Endodermal cell (in vitro differentiated cells): ENCODE data around the gene ARFGAP1. TPM values are rescaled to one million over a fixed set of nuclear protein-coding genes. Genes with fewer than 3 reads are reported as not detected.

Source experiments
- DNase-seq: peaks from one replicate; pipeline ENCODE4 v3.0.0-alpha.2; 2017
- H3K27ac ChIP-seq: 2 replicates; pipeline ENCODE4 v1.5.1; 2013; ENCODE audit warnings: mild to moderate bottlenecking, low read depth, low read length, moderate library complexity
- H3K27me3 ChIP-seq: 2 replicates; pipeline ENCODE4 v1.6.1; 2013; ENCODE audit warnings: mild to moderate bottlenecking, low read length, moderate library complexity; ENCODE audit not compliant: insufficient read depth, control insufficient read depth, poor library complexity, severe bottlenecking
- H3K36me3 ChIP-seq: 2 replicates; pipeline ENCODE4 v1.7.0; 2013; ENCODE audit warnings: mild to moderate bottlenecking, low read length, moderate library complexity; ENCODE audit not compliant: control insufficient read depth, insufficient read depth
- H3K4me1 ChIP-seq: one replicate; pipeline ENCODE4 v1.7.0; 2013; ENCODE audit warnings: low read length; ENCODE audit not compliant: control insufficient read depth, insufficient read depth
- H3K4me3 ChIP-seq: 2 replicates; pipeline ENCODE4 v1.5.1; 2013; ENCODE audit warnings: mild to moderate bottlenecking, low read length, moderate library complexity
- H3K9ac ChIP-seq: 2 replicates; pipeline ENCODE4 v1.6.1; 2013; ENCODE audit warnings: mild to moderate bottlenecking, low read length, moderate library complexity; ENCODE audit not compliant: poor library complexity, severe bottlenecking; ENCODE audit errors: extremely low read depth
- H3K9me3 ChIP-seq: 2 replicates; pipeline ENCODE4 v1.6.1; 2013; ENCODE audit warnings: mild to moderate bottlenecking, low read length, moderate library complexity; ENCODE audit not compliant: control insufficient read depth
- H3K27ac Mint-ChIP-seq: 2 replicates; pipeline ENCODE4 v1.8.0; 2020; ENCODE audit warnings: mixed read lengths
- H3K27me3 Mint-ChIP-seq: 2 replicates; pipeline ENCODE4 v1.8.0; 2021; ENCODE audit warnings: mild to moderate bottlenecking, mixed read lengths; ENCODE audit not compliant: insufficient read depth
- H3K36me3 Mint-ChIP-seq: 2 replicates; pipeline ENCODE4 v1.8.0; 2020; ENCODE audit warnings: low read depth, mixed read lengths
- H3K4me1 Mint-ChIP-seq: 2 replicates; pipeline ENCODE4 v1.8.0; 2020; ENCODE audit warnings: mixed read lengths
- H3K4me3 Mint-ChIP-seq: 2 replicates; pipeline ENCODE4 v1.8.0; 2020; ENCODE audit warnings: mild to moderate bottlenecking, moderate library complexity, mixed read lengths
- H3K9me3 Mint-ChIP-seq: 2 replicates; pipeline ENCODE4 v1.8.0; 2020; ENCODE audit warnings: mild to moderate bottlenecking, mixed read lengths
- WGBS, 2 experiments: methylation state at CpG; one replicate each; pipeline versions ENCODE4 v1.1.5 to v1.1.7; 2013; ENCODE audit warnings: missing lambda C conversion rate in 2 of 2, mixed read lengths in 1 of 2; ENCODE audit not compliant: insufficient coverage in 1 of 2, insufficient read length in 1 of 2; 5-methylcytosine and 5-hydroxymethylcytosine counted together
- total RNA-seq, 2 donors: library from RNA; stranded (reverse); fragmentation: NEBNext Ultra II Directional in 1 of 2; extraction: Animal tissue kit (Norgen Biotek cat#: 25700) in 1 of 2; gene quantifications; 2 replicates in 1 of 2; 3 replicates in 1 of 2; pipeline ENCODE4 v1.2.1, GENCODE V29; 2021
- TF ChIP-seq, protein P1 (sequence below): fragments of 200-600 bp; sonication (generic); conservative IDR thresholded peaks from 2 replicates; pipeline ENCODE4 v1.5.0; 2021; ENCODE audit warnings: antibody characterized with exemption, mild to moderate bottlenecking

The ARFGAP1 gene
- total RNA-seq, 2 donors from 2014 or later: 159 to 208 TPM

DNA sequence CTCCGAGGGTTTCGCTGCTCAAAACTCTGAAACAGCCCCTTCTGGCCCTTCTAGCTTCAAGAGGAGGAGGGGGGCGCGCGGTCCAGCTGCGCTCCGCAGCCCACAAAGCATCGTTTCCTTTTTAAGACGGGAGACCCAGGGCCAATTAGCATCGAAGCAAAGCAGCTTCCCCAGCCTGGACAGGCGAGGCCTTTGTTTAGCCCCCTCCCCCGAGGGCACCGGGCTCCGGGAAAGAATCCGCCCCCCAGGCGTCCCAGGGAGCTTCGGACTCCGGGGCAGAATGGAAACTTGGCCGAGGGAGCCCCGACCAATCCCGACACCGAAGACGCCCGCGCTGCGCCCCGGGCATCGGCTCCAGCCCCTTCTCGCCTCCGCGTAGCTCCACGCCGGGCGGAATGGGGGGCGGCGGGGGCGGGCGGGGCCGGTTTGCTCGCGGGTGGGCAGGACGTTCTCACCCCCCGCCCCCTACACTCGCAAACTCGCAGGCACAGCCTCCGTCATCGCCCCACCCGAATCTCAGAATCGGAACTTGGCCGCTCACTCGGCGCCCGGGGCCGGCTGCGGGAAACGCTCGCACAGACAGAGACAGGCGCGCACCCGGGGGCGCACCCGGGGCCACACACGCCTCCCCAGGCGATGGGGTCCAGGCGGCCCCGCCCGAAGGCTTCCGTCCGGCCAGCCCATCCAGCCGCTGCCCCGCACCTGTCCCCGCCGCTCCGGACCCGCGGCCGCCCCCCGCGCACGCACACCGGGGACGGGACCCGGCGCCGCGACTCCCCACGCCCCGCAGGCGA lies 19.0 kb upstream of the ARFGAP1 start:
- no peaks in the 10 kb centered on the region for H3K36me3 Mint-ChIP-seq
- DNase-seq: peak; percentile 79
- no peaks in the 10 kb centered on the region for H3K9me3 ChIP-seq
- no peaks in the 10 kb centered on the region for H3K4me1 Mint-ChIP-seq
- H3K9me3 Mint-ChIP-seq: peaks cover 8% of the 10 kb centered on the region
- H3K27me3 Mint-ChIP-seq: peaks cover 56% of the 10 kb centered on the region
- WGBS, 2 experiments: 2 to 3% methylated on average over 12 to 89 of the region's 89 CpGs
- peak overlapping the region; percentile 46 for H3K4me3 Mint-ChIP-seq
- peak overlapping the region; percentile 45 for H3K4me3 ChIP-seq
- peak overlapping the region; percentile 96 for H3K27ac ChIP-seq
- H3K36me3 ChIP-seq: no peaks in the 10 kb centered on the region
- no peak overlapping the region for H3K27ac Mint-ChIP-seq
- H3K27me3 ChIP-seq: peaks cover 54% of the 10 kb centered on the region
- peaks cover 3% of the 10 kb centered on the region for H3K4me1 ChIP-seq
- TF ChIP-seq, protein P1, sequence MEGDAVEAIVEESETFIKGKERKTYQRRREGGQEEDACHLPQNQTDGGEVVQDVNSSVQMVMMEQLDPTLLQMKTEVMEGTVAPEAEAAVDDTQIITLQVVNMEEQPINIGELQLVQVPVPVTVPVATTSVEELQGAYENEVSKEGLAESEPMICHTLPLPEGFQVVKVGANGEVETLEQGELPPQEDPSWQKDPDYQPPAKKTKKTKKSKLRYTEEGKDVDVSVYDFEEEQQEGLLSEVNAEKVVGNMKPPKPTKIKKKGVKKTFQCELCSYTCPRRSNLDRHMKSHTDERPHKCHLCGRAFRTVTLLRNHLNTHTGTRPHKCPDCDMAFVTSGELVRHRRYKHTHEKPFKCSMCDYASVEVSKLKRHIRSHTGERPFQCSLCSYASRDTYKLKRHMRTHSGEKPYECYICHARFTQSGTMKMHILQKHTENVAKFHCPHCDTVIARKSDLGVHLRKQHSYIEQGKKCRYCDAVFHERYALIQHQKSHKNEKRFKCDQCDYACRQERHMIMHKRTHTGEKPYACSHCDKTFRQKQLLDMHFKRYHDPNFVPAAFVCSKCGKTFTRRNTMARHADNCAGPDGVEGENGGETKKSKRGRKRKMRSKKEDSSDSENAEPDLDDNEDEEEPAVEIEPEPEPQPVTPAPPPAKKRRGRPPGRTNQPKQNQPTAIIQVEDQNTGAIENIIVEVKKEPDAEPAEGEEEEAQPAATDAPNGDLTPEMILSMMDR: no peak
- H3K9ac ChIP-seq: no peak overlapping the region

DNA sequence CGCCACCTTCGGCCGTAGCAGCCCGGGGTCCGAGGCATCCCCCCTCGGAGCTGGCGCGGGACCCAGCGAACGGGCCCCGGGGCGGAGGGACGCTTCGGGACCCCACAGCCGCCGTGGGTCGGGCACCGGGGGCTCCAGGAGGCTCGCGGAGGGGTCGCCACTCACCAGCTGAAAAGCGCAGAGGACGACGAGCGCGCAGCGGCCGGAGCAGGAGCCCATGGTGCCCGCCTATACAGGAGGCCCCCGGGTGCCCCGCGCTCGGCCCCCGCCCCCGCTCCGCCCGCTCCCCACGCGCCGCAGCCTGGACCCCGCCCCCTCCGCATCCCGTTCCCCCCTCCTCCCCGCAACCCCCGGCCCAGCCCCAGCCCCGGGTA lies 18.4 kb upstream of the ARFGAP1 start, which contains the start of gene NKAIN4:
TSS of gene NKAIN4 (minus strand) at position 232 of the 374 bp plus-strand sequence. CDS start at position 219, 13 bp downstream.
- no peak within 1 kb of the TSS for H3K27ac Mint-ChIP-seq
- H3K27me3 ChIP-seq: peaks cover 54% of the 10 kb centered on the region
- no peaks in the 10 kb centered on the region for H3K4me1 Mint-ChIP-seq
- TF ChIP-seq, protein P1: no peak
- H3K36me3 Mint-ChIP-seq: no peaks in the 10 kb centered on the region
- peak within 1 kb of the TSS; percentile 49 for H3K4me3 Mint-ChIP-seq
- no peaks in the 10 kb centered on the region for H3K36me3 ChIP-seq
- peak; percentile 63 for DNase-seq
- H3K4me1 ChIP-seq: peaks cover 3% of the 10 kb centered on the region
- peaks cover 8% of the 10 kb centered on the region for H3K9me3 Mint-ChIP-seq
- peak within 1 kb of the TSS; percentile 96 for H3K27ac ChIP-seq
- H3K9me3 ChIP-seq: no peaks in the 10 kb centered on the region
- H3K27me3 Mint-ChIP-seq: peaks cover 55% of the 10 kb centered on the region
- H3K9ac ChIP-seq: no peak within 1 kb of the TSS
- peak within 1 kb of the TSS; percentile 45 for H3K4me3 ChIP-seq
- 0 to 1% methylated on average over 3 to 34 of the region's 46 CpGs for WGBS, 2 experiments

DNA sequence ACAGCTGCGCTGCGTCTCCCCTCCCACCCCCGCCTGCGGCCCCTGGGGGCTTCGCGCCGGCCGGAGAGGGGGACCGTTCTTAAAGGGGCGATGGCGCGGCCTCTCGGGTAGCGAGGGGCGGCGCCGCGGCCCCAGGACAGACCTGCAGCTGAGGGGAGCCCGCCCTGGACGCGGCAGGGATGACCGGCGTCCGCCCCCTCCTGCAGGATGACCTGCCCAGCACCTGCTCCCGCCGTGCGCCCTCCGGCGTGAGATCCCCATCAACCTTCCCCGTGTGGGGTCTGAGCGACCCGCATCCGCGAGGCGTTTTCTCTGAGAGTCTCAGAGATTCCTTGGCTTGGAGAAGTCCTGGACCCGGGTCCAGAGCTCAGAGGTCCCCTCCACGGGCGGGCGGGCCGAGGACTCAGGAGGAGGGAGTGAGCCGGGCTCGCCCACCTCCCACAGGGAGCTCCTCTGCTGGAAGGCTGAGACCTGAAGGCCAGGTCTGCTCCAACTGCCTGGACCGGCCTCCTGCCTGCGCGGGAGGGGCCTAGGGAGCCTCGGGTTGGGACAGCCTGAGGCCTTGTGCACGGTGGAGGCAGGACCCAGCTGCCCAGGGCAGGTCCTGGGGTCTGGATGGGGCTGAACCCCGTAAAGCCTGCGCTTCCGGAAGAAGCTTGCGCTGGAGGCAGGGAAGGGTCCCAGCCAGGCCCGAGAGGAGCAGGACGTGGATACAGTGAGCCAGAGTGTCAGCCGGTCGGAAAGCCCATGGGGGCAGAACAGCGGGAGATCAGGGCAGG lies 17.8 kb upstream of the ARFGAP1 start:
- whole genome bisulfite sequencing, 2 experiments: 12 to 29% methylated on average over 24 to 56 of the region's 56 CpGs
- H3K36me3 ChIP-seq: no peaks in the 10 kb centered on the region
- peak; percentile 82 for DNase-seq
- H3K9ac ChIP-seq: no peak overlapping the region
- H3K4me3 Mint-ChIP-seq: peak overlapping the region; percentile 49
- peaks cover 8% of the 10 kb centered on the region for H3K9me3 Mint-ChIP-seq
- no peaks in the 10 kb centered on the region for H3K36me3 Mint-ChIP-seq
- H3K9me3 ChIP-seq: no peaks in the 10 kb centered on the region
- no peaks in the 10 kb centered on the region for H3K4me1 Mint-ChIP-seq
- no peak overlapping the region for H3K27ac Mint-ChIP-seq
- peaks cover 54% of the 10 kb centered on the region for H3K27me3 ChIP-seq
- H3K4me3 ChIP-seq: no peak overlapping the region
- H3K27me3 Mint-ChIP-seq: peaks cover 56% of the 10 kb centered on the region
- peaks cover 3% of the 10 kb centered on the region for H3K4me1 ChIP-seq
- H3K27ac ChIP-seq: peak overlapping the region; percentile 70
- TF ChIP-seq, protein P1: peak; percentile 58
